HepG2 (cell line): Measurements from ENCODE around the gene CLDN7. TPM values are rescaled to one million over a fixed set of nuclear protein-coding genes. Genes with fewer than 3 reads are reported as not detected.

Source experiments
- ATF7 ChIP-seq, 2 experiments: fragments of 450-650 bp in 1 of 2; sonication (generic) in 1 of 2; formaldehyde crosslinking in 1 of 2; IDR thresholded peaks; 2 replicates each; pipeline versions ENCODE4 v1.4.0 to v1.6.1; 2016 to 2020; ENCODE audit warnings: antibody characterized with exemption in 1 of 2, mild to moderate bottlenecking in 1 of 2, missing genetic modification reagents in 1 of 2
- HDAC1 ChIP-seq: sonication (generic); formaldehyde crosslinking; IDR thresholded peaks from 2 replicates; pipeline ENCODE4 v1.5.1; 2020; ENCODE audit warnings: mild to moderate bottlenecking, missing genetic modification reagents
- HMGXB3 ChIP-seq: sonication (generic); formaldehyde crosslinking; IDR thresholded peaks from 2 replicates; pipeline ENCODE4 v1.4.0; 2020; ENCODE audit warnings: missing genetic modification reagents, borderline replicate concordance
- HOXA3 ChIP-seq: sonication (generic); formaldehyde crosslinking; IDR thresholded peaks from 2 replicates; pipeline ENCODE4 v1.5.0; 2020; ENCODE audit warnings: missing genetic modification reagents
- IRX3 ChIP-seq: sonication (generic); formaldehyde crosslinking; IDR thresholded peaks from 2 replicates; pipeline ENCODE4 v1.8.1; 2023; ENCODE audit warnings: mild to moderate bottlenecking, low read depth, missing genetic modification reagents, borderline replicate concordance
- KIAA2018 ChIP-seq: sonication (generic); formaldehyde crosslinking; IDR thresholded peaks from 2 replicates; pipeline ENCODE4 v1.5.0; 2020; ENCODE audit warnings: mild to moderate bottlenecking, missing genetic modification reagents, borderline replicate concordance
- MAFF ChIP-seq: IDR thresholded peaks from 2 replicates; pipeline ENCODE4 v1.6.1; 2011; ENCODE audit warnings: low read depth, low read length, improper control_type of control experiment
- RFX1 ChIP-seq: fragments of 450-650 bp; IDR thresholded peaks from 2 replicates; pipeline ENCODE4 v1.6.1; 2017
- SIX1 ChIP-seq: sonication (generic); formaldehyde crosslinking; IDR thresholded peaks from 2 replicates; pipeline ENCODE4 v1.4.0; 2020; ENCODE audit warnings: missing genetic modification reagents, borderline replicate concordance
- SNAI1 ChIP-seq: sonication (generic); formaldehyde crosslinking; IDR thresholded peaks from 2 replicates; pipeline ENCODE4 v1.5.0; 2020; ENCODE audit warnings: mild to moderate bottlenecking, missing genetic modification reagents, borderline replicate concordance
- TARDBP ChIP-seq: sonication (generic); formaldehyde crosslinking; IDR thresholded peaks from 2 replicates; pipeline ENCODE4 v1.8.0; 2022; ENCODE audit warnings: mild to moderate bottlenecking, missing genetic modification reagents
- ZNF432 ChIP-seq: sonication (generic); formaldehyde crosslinking; IDR thresholded peaks from 2 replicates; pipeline ENCODE4 v1.5.0; 2020; ENCODE audit warnings: missing genetic modification reagents, mild to moderate bottlenecking, borderline replicate concordance
- ZNF564 ChIP-seq: sonication (generic); formaldehyde crosslinking; IDR thresholded peaks from 2 replicates; pipeline ENCODE4 v1.8.1; 2023; ENCODE audit warnings: mild to moderate bottlenecking, missing genetic modification reagents
- ZNF713 ChIP-seq: sonication (generic); formaldehyde crosslinking; IDR thresholded peaks from 2 replicates; pipeline ENCODE4 v1.4.0; 2020; ENCODE audit warnings: mild to moderate bottlenecking, missing genetic modification reagents
- polyA plus RNA-seq, 8 experiments: library from polyadenylated mRNA; depleted of rRNA in 3 of 8; stranded (reverse) in 7 of 8; unstranded in 1 of 8; fragments of >200 nt; fragmentation: Illumina TruSeq in 4 of 8; extraction: Trizol in 4 of 8; gene quantifications; 2 replicates each; pipeline versions ENCODE4 v1.2.1 to v1.2.3, GENCODE V29; 2011 to 2016; ENCODE audit warnings: low read depth in 4 of 8, missing spikeins in 1 of 8, mixed read lengths in 1 of 8; ENCODE audit not compliant: insufficient read depth in 1 of 8
- total RNA-seq, 5 experiments: library from RNA; depleted of rRNA; stranded (reverse); fragments of >200 nt; fragmentation: Illumina TruSeq; extraction: Trizol; gene quantifications; 2 replicates each; pipeline ENCODE4 v1.2.3, GENCODE V29; 2016; ENCODE audit warnings: low read depth in 1 of 5

CLDN7 gene
- total and polyA plus RNA-seq, 2 of the 13 experiments (the other 11 are each of a cell fraction or from before 2014, with no cell fraction given) = not detected

GRCh38 chr17:7252176-7253043 is 9.9 kb downstream of the CLDN7 start, which contains the start of gene ELP5 (continued):
- TF ChIP-seq KIAA2018 (0 out of 2 replicates have a peak, but pooled peaks have one; percentile 24), TARDBP (CRISPR knock-in tag) (peak; percentile 88; the same call in 1 of the 2 replicates), MAFF (no peak), ZNF564 (CRISPR knock-in tag) (0 out of 2 replicates have a peak, but pooled peaks have one; percentile 40), ZNF432 (CRISPR knock-in tag) (no peak), SNAI1 (no peak), RFX1 (no peak), HDAC1 (CRISPR knock-in tag) (peak; percentile 94), SIX1 (CRISPR knock-in tag) (no peak), ZNF713 (no peak), HMGXB3 (CRISPR knock-in tag) (peak; percentile 40; the same call in 1 of the 2 replicates), IRX3 (CRISPR knock-in tag) (no peak), HOXA3 (peak; percentile 92), ATF7 (IDR thresholded peaks at IDR 0.05) (peak; percentile 98), ATF7 (CRISPR knock-in tag; IDR thresholded peaks at IDR 0.05) (peak; percentile 86; the same call in 1 of the 2 replicates)
